Left ventricle myocardium inferior (tissue), 1 donor: Measurements from ENCODE around the gene GFRA1. TPM values are rescaled to one million over a fixed set of nuclear protein-coding genes. Genes with fewer than 3 reads are reported as not detected.
"Not testable (repeated sequence)": the region's sequence is repeated elsewhere in the genome, so short reads cannot be mapped to it uniquely, and the experiment has no call there.

Experiments used
- DNase-seq: peaks from one replicate; pipeline ENCODE4 v3.0.0-alpha.2; 2020
- H3K27ac ChIP-seq: fragments of 200-600 bp; replicated peaks from 2 replicates; pipeline ENCODE4 v1.8.0; 2021
- H3K27me3 ChIP-seq: fragments of 200-600 bp; 2 replicates; pipeline ENCODE4 v1.8.0; 2021; ENCODE audit warnings: low read depth
- H3K36me3 ChIP-seq: fragments of 200-600 bp; 2 replicates; pipeline ENCODE4 v1.8.0; 2021
- H3K4me1 ChIP-seq: fragments of 200-600 bp; 2 replicates; pipeline ENCODE4 v1.8.0; 2021
- H3K4me3 ChIP-seq: fragments of 200-600 bp; 2 replicates; pipeline ENCODE4 v1.8.0; 2021; ENCODE audit warnings: mild to moderate bottlenecking, moderate library complexity
- H3K9me3 ChIP-seq: fragments of 200-600 bp; replicated peaks from 2 replicates; pipeline ENCODE4 v1.8.0; 2021
- CTCF ChIP-seq: fragments of 200-600 bp; IDR thresholded peaks from 2 replicates; pipeline ENCODE4 v1.8.0; 2021; ENCODE audit warnings: antibody characterized with exemption, mild to moderate bottlenecking, borderline replicate concordance
- intact Hi-C: fragments of 100-400 bp; cut with micrococcal nuclease; formaldehyde crosslinking; loops from one replicate; pipeline ENCODE4 v1.11.0; 2022
- total RNA-seq: library from RNA; stranded (reverse); fragmentation: NEBNext Ultra II Directional; extraction: Animal tissue kit (Norgen Biotek cat#: 25700); gene quantifications from one replicate; pipeline ENCODE4 v1.2.1, GENCODE V29; 2021
- donor health status: DM: no; HTN: yes; CAD: no; lungs with severe emphysema.

Gene GFRA1
- total RNA-seq, 1 donor from 2014 or later: 5.1 TPM

- TF ChIP-seq CTCF: no peak
- no peak overlapping the region for H3K4me3 ChIP-seq
- H3K9me3 ChIP-seq: no peaks in the 10 kb centered on the region
- no peak for DNase-seq
- no peaks in the 10 kb centered on the region for H3K27me3 ChIP-seq
- H3K27ac ChIP-seq: no peak overlapping the region
- intact Hi-C loops: no loop called here
- H3K36me3 ChIP-seq: no peaks in the 10 kb centered on the region
- H3K4me1 ChIP-seq: no peaks in the 10 kb centered on the region
Observed at GRCh38 chr10:116053910-116054309, 219.1 kb downstream of the GFRA1 start.

GRCh38 chr10:116053009-116053730 is 219.8 kb downstream of the GFRA1 start:
- H3K4me1 ChIP-seq, H3K36me3 ChIP-seq, intact Hi-C loops, H3K4me3 ChIP-seq, H3K9me3 ChIP-seq, H3K27ac ChIP-seq, H3K27me3 ChIP-seq, DNase-seq: not testable (repeated sequence)

GRCh38 chr10:116052522-116052921 is 220.5 kb downstream of the GFRA1 start:
- not testable (repeated sequence) for DNase-seq

GRCh38 chr10:116049974-116050304 is 223.1 kb downstream of the GFRA1 start:
- no peak for DNase-seq
- H3K4me3 ChIP-seq: no peak overlapping the region
- H3K27me3 ChIP-seq: no peaks in the 10 kb centered on the region
- no peak overlapping the region for H3K27ac ChIP-seq
- no peaks in the 10 kb centered on the region for H3K9me3 ChIP-seq
- intact Hi-C loops: no loop called here
- TF ChIP-seq CTCF: no peak
- H3K4me1 ChIP-seq: peaks cover 10% of the 10 kb centered on the region
- no peaks in the 10 kb centered on the region for H3K36me3 ChIP-seq

More at GRCh38 chr10:116052522-116052921, 220.5 kb downstream of the GFRA1 start:
- H3K36me3 ChIP-seq, H3K27ac ChIP-seq, H3K9me3 ChIP-seq, H3K27me3 ChIP-seq, H3K4me1 ChIP-seq, H3K4me3 ChIP-seq, intact Hi-C loops: not testable (repeated sequence)

GRCh38 chr10:116049158-116049973 is 223.6 kb downstream of the GFRA1 start:
- H3K9me3 ChIP-seq: no peaks in the 10 kb centered on the region
- no peaks in the 10 kb centered on the region for H3K27me3 ChIP-seq
- H3K36me3 ChIP-seq: no peaks in the 10 kb centered on the region
- H3K4me3 ChIP-seq: no peak overlapping the region
- no peak for TF ChIP-seq CTCF
- intact Hi-C loops: no loop called here
- H3K27ac ChIP-seq: no peak overlapping the region
- peaks cover 16% of the 10 kb centered on the region for H3K4me1 ChIP-seq
- DNase-seq: no peak

- TF ChIP-seq CTCF: no peak
- intact Hi-C loops: no loop called here
- H3K27me3 ChIP-seq: no peaks in the 10 kb centered on the region
- H3K4me3 ChIP-seq: no peak overlapping the region
- no peaks in the 10 kb centered on the region for H3K9me3 ChIP-seq
- H3K4me1 ChIP-seq: peaks cover 18% of the 10 kb centered on the region
- no peak for DNase-seq
- H3K36me3 ChIP-seq: no peaks in the 10 kb centered on the region
- peak overlapping the region; percentile 27 for H3K27ac ChIP-seq
Observed at GRCh38 chr10:116045366-116046356, 227.3 kb downstream of the GFRA1 start.
